Measurements from ENCODE around the gene IMMT.

The IMMT gene

GRCh38 chr2:86239326-86239725, 44.1 kb upstream of the IMMT start:
- H3K4me3 ChIP-seq (ENCODE audit: control insufficient read depth, low read depth, low read length): no peak overlapping the region
- DNase-seq (ENCODE audit: low read depth): no peak
- no peak for TF ChIP-seq CTCF (IDR thresholded peaks at IDR 0.05; ENCODE audit: control insufficient read depth, insufficient read depth, low read depth, low read length, missing control alignments)

- no peak for DNase-seq (ENCODE audit: low read depth)
- no peak overlapping the region for H3K4me3 ChIP-seq (ENCODE audit: control insufficient read depth, low read depth, low read length)
- TF ChIP-seq CTCF (IDR thresholded peaks at IDR 0.05; ENCODE audit: control insufficient read depth, insufficient read depth, low read depth, low read length, missing control alignments): no peak
Measured at GRCh38 chr2:86238354-86238753, 43.1 kb upstream of the IMMT start.

- no peak overlapping the region for H3K4me3 ChIP-seq (ENCODE audit: control insufficient read depth, low read depth, low read length)
- TF ChIP-seq CTCF (IDR thresholded peaks at IDR 0.05; ENCODE audit: control insufficient read depth, insufficient read depth, low read depth, low read length, missing control alignments): no peak
- DNase-seq (ENCODE audit: low read depth): no peak
Measured at GRCh38 chr2:86237172-86237571, 41.9 kb upstream of the IMMT start.

GRCh38 chr2:86235196-86235980, 40.1 kb upstream of the IMMT start:
- DNase-seq (ENCODE audit: low read depth): no peak
- H3K4me3 ChIP-seq (ENCODE audit: control insufficient read depth, low read depth, low read length): no peak overlapping the region
- no peak for TF ChIP-seq CTCF (IDR thresholded peaks at IDR 0.05; ENCODE audit: control insufficient read depth, insufficient read depth, low read depth, low read length, missing control alignments)

- TF ChIP-seq CTCF (IDR thresholded peaks at IDR 0.05; ENCODE audit: control insufficient read depth, insufficient read depth, low read depth, low read length, missing control alignments): no peak
- DNase-seq (ENCODE audit: low read depth): no peak
- H3K4me3 ChIP-seq (ENCODE audit: control insufficient read depth, low read depth, low read length): no peak overlapping the region
Measured at GRCh38 chr2:86234563-86235131, 39.4 kb upstream of the IMMT start.

- TF ChIP-seq CTCF (IDR thresholded peaks at IDR 0.05; ENCODE audit: control insufficient read depth, insufficient read depth, low read depth, low read length, missing control alignments): no peak
Measured at GRCh38 chr2:86233436-86233835, 38.2 kb upstream of the IMMT start.

More at GRCh38 chr2:86233436-86233835, 38.2 kb upstream of the IMMT start:
- H3K4me3 ChIP-seq (ENCODE audit: control insufficient read depth, low read depth, low read length): no peak overlapping the region
- DNase-seq (ENCODE audit: low read depth): no peak

Data from AG09309 (cell line).